ENCODE data around the gene CD99. TPM values are rescaled to one million over a fixed set of nuclear protein-coding genes. Genes with fewer than 3 reads are reported as not detected.

CD99 gene
- total RNA-seq, 1 experiment from 2014 or later = 407 TPM

GRCh38 chrX:2711441-2711840 lies 20.3 kb downstream of the CD99 start:
- Mint-ChIP-seq H3K27ac (ENCODE audit: unreplicated experiment) (no peak overlapping the region), H3K4me3 (ENCODE audit: unreplicated experiment) (no peak overlapping the region), H3K9me3 (ENCODE audit: unreplicated experiment) (no peaks in the 10 kb centered on the region), H3K36me3 (ENCODE audit: insufficient read depth, unreplicated experiment) (peaks cover 40% of the 10 kb centered on the region), H3K27me3 (ENCODE audit: insufficient read depth, unreplicated experiment) (no peaks in the 10 kb centered on the region), H3K4me1 (ENCODE audit: low read depth, unreplicated experiment) (peaks cover 54% of the 10 kb centered on the region)
- intact Hi-C loops (cut with micrococcal nuclease; ENCODE audit: unreplicated experiment) = no loop called here
- H3K4me3 ChIP-seq (ENCODE audit: low read depth, low read length) = no peak overlapping the region
- no peak for DNase-seq
- H3K4me1 ChIP-seq = peaks cover 52% of the 10 kb centered on the region
- H3K36me3 ChIP-seq (ENCODE audit: control insufficient read depth, insufficient read depth, low read length) = peaks cover 4% of the 10 kb centered on the region
- H3K27me3 ChIP-seq (replicated peaks; ENCODE audit: control insufficient read depth, insufficient read depth, low read length) = no peaks in the 10 kb centered on the region
- BruUV-seq (replicated peaks) = no TSS peak
- ChIA-PET CTCF (no interaction called here), POLR2A (no interaction called here)
- H3K9me3 ChIP-seq = no peaks in the 10 kb centered on the region
- TF ChIP-seq, protein P1, sequence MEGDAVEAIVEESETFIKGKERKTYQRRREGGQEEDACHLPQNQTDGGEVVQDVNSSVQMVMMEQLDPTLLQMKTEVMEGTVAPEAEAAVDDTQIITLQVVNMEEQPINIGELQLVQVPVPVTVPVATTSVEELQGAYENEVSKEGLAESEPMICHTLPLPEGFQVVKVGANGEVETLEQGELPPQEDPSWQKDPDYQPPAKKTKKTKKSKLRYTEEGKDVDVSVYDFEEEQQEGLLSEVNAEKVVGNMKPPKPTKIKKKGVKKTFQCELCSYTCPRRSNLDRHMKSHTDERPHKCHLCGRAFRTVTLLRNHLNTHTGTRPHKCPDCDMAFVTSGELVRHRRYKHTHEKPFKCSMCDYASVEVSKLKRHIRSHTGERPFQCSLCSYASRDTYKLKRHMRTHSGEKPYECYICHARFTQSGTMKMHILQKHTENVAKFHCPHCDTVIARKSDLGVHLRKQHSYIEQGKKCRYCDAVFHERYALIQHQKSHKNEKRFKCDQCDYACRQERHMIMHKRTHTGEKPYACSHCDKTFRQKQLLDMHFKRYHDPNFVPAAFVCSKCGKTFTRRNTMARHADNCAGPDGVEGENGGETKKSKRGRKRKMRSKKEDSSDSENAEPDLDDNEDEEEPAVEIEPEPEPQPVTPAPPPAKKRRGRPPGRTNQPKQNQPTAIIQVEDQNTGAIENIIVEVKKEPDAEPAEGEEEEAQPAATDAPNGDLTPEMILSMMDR (IDR thresholded peaks at IDR 0.05; ENCODE audit: insufficient read depth in 1 of 2, low read depth in 1 of 2, low read length in 1 of 2, severe bottlenecking in 1 of 2, unreplicated experiment in 1 of 2) = no peak

DNA sequence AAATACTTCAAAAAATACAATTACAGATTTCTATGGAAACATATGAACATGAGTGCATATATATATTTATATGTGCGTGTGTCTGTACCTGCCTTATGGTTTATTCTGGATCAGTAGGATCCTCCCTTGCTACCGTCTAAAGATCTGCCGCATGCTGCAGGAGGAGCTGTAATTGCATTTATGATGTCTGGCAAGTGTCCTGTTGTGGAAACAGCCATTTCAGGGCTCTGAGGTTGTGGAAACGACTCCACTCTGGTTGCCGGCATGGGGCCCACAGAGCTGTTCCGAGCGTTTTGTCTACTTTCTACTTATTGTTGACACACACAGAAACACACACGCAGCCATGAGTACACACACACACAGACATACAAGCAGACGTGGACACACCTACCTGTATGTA lies 21.3 kb downstream of the CD99 start:
- DNase-seq = no peak
- no TSS peak for BruUV-seq (replicated peaks)
- H3K9me3 ChIP-seq = no peaks in the 10 kb centered on the region
- POLR2A ChIA-PET = no interaction called here
- H3K36me3 Mint-ChIP-seq (ENCODE audit: insufficient read depth, unreplicated experiment) = peaks cover 44% of the 10 kb centered on the region
- H3K4me3 Mint-ChIP-seq (ENCODE audit: unreplicated experiment) = no peak overlapping the region
- TF ChIP-seq, protein P1 (IDR thresholded peaks at IDR 0.05; ENCODE audit: insufficient read depth in 1 of 2, low read depth in 1 of 2, low read length in 1 of 2, severe bottlenecking in 1 of 2, unreplicated experiment in 1 of 2) = no peak
- H3K27me3 ChIP-seq (replicated peaks; ENCODE audit: control insufficient read depth, insufficient read depth, low read length) = no peaks in the 10 kb centered on the region
- H3K4me1 Mint-ChIP-seq (ENCODE audit: low read depth, unreplicated experiment) = peaks cover 47% of the 10 kb centered on the region
- H3K4me1 ChIP-seq = peaks cover 45% of the 10 kb centered on the region
- H3K9me3 Mint-ChIP-seq (ENCODE audit: unreplicated experiment) = no peaks in the 10 kb centered on the region
- intact Hi-C loops (cut with micrococcal nuclease; ENCODE audit: unreplicated experiment) = no loop called here
- no peak overlapping the region for H3K27ac Mint-ChIP-seq (ENCODE audit: unreplicated experiment)
- H3K4me3 ChIP-seq (ENCODE audit: low read depth, low read length) = no peak overlapping the region
- peaks cover 6% of the 10 kb centered on the region; the same call in 1 of the 2 replicates for H3K36me3 ChIP-seq (ENCODE audit: control insufficient read depth, insufficient read depth, low read length)
- CTCF ChIA-PET = no interaction called here
- H3K27me3 Mint-ChIP-seq (ENCODE audit: insufficient read depth, unreplicated experiment) = no peaks in the 10 kb centered on the region

GRCh38 chrX:2712890-2713840 lies 22.1 kb downstream of the CD99 start:
- TF ChIP-seq, protein P1 (IDR thresholded peaks at IDR 0.05; ENCODE audit: insufficient read depth in 1 of 2, low read depth in 1 of 2, low read length in 1 of 2, severe bottlenecking in 1 of 2, unreplicated experiment in 1 of 2) = no peak
- CTCF ChIA-PET = no interaction called here
- H3K36me3 ChIP-seq (ENCODE audit: control insufficient read depth, insufficient read depth, low read length) = peaks cover 6% of the 10 kb centered on the region
- Mint-ChIP-seq H3K36me3 (ENCODE audit: insufficient read depth, unreplicated experiment) (peaks cover 44% of the 10 kb centered on the region), H3K27me3 (ENCODE audit: insufficient read depth, unreplicated experiment) (no peaks in the 10 kb centered on the region), H3K9me3 (ENCODE audit: unreplicated experiment) (no peaks in the 10 kb centered on the region), H3K4me3 (ENCODE audit: unreplicated experiment) (no peak overlapping the region), H3K4me1 (ENCODE audit: low read depth, unreplicated experiment) (peaks cover 40% of the 10 kb centered on the region), H3K27ac (ENCODE audit: unreplicated experiment) (no peak overlapping the region)
- H3K4me1 ChIP-seq = peaks cover 37% of the 10 kb centered on the region
- POLR2A ChIA-PET = no interaction called here
- H3K27me3 ChIP-seq (replicated peaks; ENCODE audit: control insufficient read depth, insufficient read depth, low read length) = no peaks in the 10 kb centered on the region
- BruUV-seq (replicated peaks) = no TSS peak
- no peak overlapping the region for H3K4me3 ChIP-seq (ENCODE audit: low read depth, low read length)
- H3K9me3 ChIP-seq = no peaks in the 10 kb centered on the region
- DNase-seq = no peak
- intact Hi-C loops (cut with micrococcal nuclease; ENCODE audit: unreplicated experiment) = no loop called here
